SJSA1 (cell line): ENCODE measurements around the gene CSRNP3. TPM values are rescaled to one million over a fixed set of nuclear protein-coding genes. Genes with fewer than 3 reads are reported as not detected.

Experiments used
- DNase-seq, 2 experiments: peaks; one replicate each; pipeline ENCODE4 v3.0.0-alpha.2; 2015 to 2020; ENCODE audit warnings: low spot score in 2 of 2, low read depth in 1 of 2
- H3K27ac ChIP-seq: fragments of 250-450 bp; sonication (Bioruptor Pico); 2 replicates; pipeline ENCODE4 v1.5.1; 2020; ENCODE audit warnings: mild to moderate bottlenecking, moderate library complexity
- H3K27me3 ChIP-seq: fragments of 250-450 bp; sonication (Bioruptor Pico); replicated peaks from 2 replicates; pipeline ENCODE4 v1.5.1; 2020; ENCODE audit warnings: mild to moderate bottlenecking, moderate library complexity
- H3K36me3 ChIP-seq: fragments of 250-450 bp; sonication (Bioruptor Pico); 2 replicates; pipeline ENCODE4 v1.5.1; 2020; ENCODE audit warnings: mild to moderate bottlenecking
- H3K4me1 ChIP-seq: fragments of 250-450 bp; sonication (Bioruptor Pico); replicated peaks from 2 replicates; pipeline ENCODE4 v1.6.1; 2021; ENCODE audit warnings: mild to moderate bottlenecking
- H3K4me3 ChIP-seq: fragments of 250-450 bp; sonication (Bioruptor Pico); 2 replicates; pipeline ENCODE4 v1.5.1; 2020; ENCODE audit warnings: mild to moderate bottlenecking
- H3K9me3 ChIP-seq: fragments of 250-450 bp; sonication (Bioruptor Pico); replicated peaks from 2 replicates; pipeline ENCODE4 v1.5.1; 2020; ENCODE audit warnings: mild to moderate bottlenecking
- total RNA-seq: library from RNA; depleted of rRNA; stranded (reverse); fragments of >200 nt; shearing (Covaris generic); gene quantifications from 2 replicates; pipeline ENCODE4 v1.2.3, GENCODE V29; 2014

CSRNP3 gene
- total RNA-seq, 1 experiment from 2014 or later, result not detected

GRCh38 chr2:165450156-165450555 lies 19.3 kb upstream of the CSRNP3 start:
- no peaks in the 10 kb centered on the region for H3K4me1 ChIP-seq
- no peaks in the 10 kb centered on the region for H3K9me3 ChIP-seq
- H3K27ac ChIP-seq, result no peak overlapping the region
- H3K27me3 ChIP-seq, result no peaks in the 10 kb centered on the region
- DNase-seq, result no peak
- H3K4me3 ChIP-seq, result no peak overlapping the region
- H3K36me3 ChIP-seq, result no peaks in the 10 kb centered on the region

GRCh38 chr2:165452327-165452726 lies 17.2 kb upstream of the CSRNP3 start:
- no peaks in the 10 kb centered on the region for H3K27me3 ChIP-seq
- H3K9me3 ChIP-seq, result no peaks in the 10 kb centered on the region
- no peak overlapping the region for H3K4me3 ChIP-seq
- no peaks in the 10 kb centered on the region for H3K36me3 ChIP-seq
- no peaks in the 10 kb centered on the region for H3K4me1 ChIP-seq
- DNase-seq, result no peak
- no peak overlapping the region for H3K27ac ChIP-seq

- Histone ChIP-seq H3K36me3 (no peaks in the 10 kb centered on the region), H3K9me3 (no peaks in the 10 kb centered on the region), H3K27ac (no peak overlapping the region), H3K4me3 (no peak overlapping the region), H3K4me1 (no peaks in the 10 kb centered on the region), H3K27me3 (no peaks in the 10 kb centered on the region)
- no peak for DNase-seq
Measured at GRCh38 chr2:165453561-165454094, 15.9 kb upstream of the CSRNP3 start.

GRCh38 chr2:165454905-165455304 lies 14.6 kb upstream of the CSRNP3 start:
- Histone ChIP-seq H3K27me3 (no peaks in the 10 kb centered on the region), H3K4me3 (no peak overlapping the region), H3K9me3 (no peaks in the 10 kb centered on the region), H3K36me3 (no peaks in the 10 kb centered on the region), H3K4me1 (no peaks in the 10 kb centered on the region), H3K27ac (no peak overlapping the region)
- DNase-seq, result no peak

GRCh38 chr2:165456027-165456426 lies 13.5 kb upstream of the CSRNP3 start:
- H3K27ac ChIP-seq, result no peak overlapping the region
- H3K27me3 ChIP-seq, result no peaks in the 10 kb centered on the region
- H3K9me3 ChIP-seq, result no peaks in the 10 kb centered on the region
- no peak overlapping the region for H3K4me3 ChIP-seq
- H3K36me3 ChIP-seq, result no peaks in the 10 kb centered on the region
- no peaks in the 10 kb centered on the region for H3K4me1 ChIP-seq
- DNase-seq, result no peak

GRCh38 chr2:165462443-165462842 lies 7.1 kb upstream of the CSRNP3 start:
- Histone ChIP-seq H3K36me3 (no peaks in the 10 kb centered on the region), H3K9me3 (no peaks in the 10 kb centered on the region), H3K4me3 (no peak overlapping the region), H3K27ac (no peak overlapping the region), H3K4me1 (no peaks in the 10 kb centered on the region), H3K27me3 (no peaks in the 10 kb centered on the region)
- DNase-seq, result no peak

GRCh38 chr2:165466386-165466785 lies 3.1 kb upstream of the CSRNP3 start:
- no peaks in the 10 kb centered on the region for H3K4me1 ChIP-seq
- no peaks in the 10 kb centered on the region for H3K9me3 ChIP-seq
- DNase-seq, result no peak
- no peaks in the 10 kb centered on the region for H3K36me3 ChIP-seq
- H3K4me3 ChIP-seq, result no peak overlapping the region
- H3K27ac ChIP-seq, result no peak overlapping the region
- H3K27me3 ChIP-seq, result no peaks in the 10 kb centered on the region; the same call in 1 of the 2 replicates

- no peak overlapping the region for H3K27ac ChIP-seq
- no peaks in the 10 kb centered on the region for H3K9me3 ChIP-seq
- H3K4me1 ChIP-seq, result no peaks in the 10 kb centered on the region
- H3K36me3 ChIP-seq, result no peaks in the 10 kb centered on the region
- H3K4me3 ChIP-seq, result no peak overlapping the region
- H3K27me3 ChIP-seq, result no peaks in the 10 kb centered on the region; the same call in 1 of the 2 replicates
- DNase-seq, result no peak
Measured at GRCh38 chr2:165467921-165468320, 1.6 kb upstream of the CSRNP3 start.

- no peaks in the 10 kb centered on the region; the same call in 1 of the 2 replicates for H3K27me3 ChIP-seq
- H3K36me3 ChIP-seq, result no peaks in the 10 kb centered on the region
- no peak overlapping the region for H3K4me3 ChIP-seq
- H3K9me3 ChIP-seq, result no peaks in the 10 kb centered on the region
- H3K4me1 ChIP-seq, result no peaks in the 10 kb centered on the region
- no peak for DNase-seq
- no peak overlapping the region for H3K27ac ChIP-seq
Measured at GRCh38 chr2:165470361-165470760, 863 bp downstream of the CSRNP3 start.

- Histone ChIP-seq H3K4me1 (no peaks in the 10 kb centered on the region), H3K27me3 (no peaks in the 10 kb centered on the region; the same call in 1 of the 2 replicates), H3K9me3 (no peaks in the 10 kb centered on the region), H3K27ac (no peak overlapping the region), H3K36me3 (no peaks in the 10 kb centered on the region), H3K4me3 (no peak overlapping the region)
- no peak for DNase-seq
Measured at GRCh38 chr2:165471349-165471950, 2.0 kb downstream of the CSRNP3 start.

- Histone ChIP-seq H3K36me3 (no peaks in the 10 kb centered on the region), H3K27me3 (no peaks in the 10 kb centered on the region; the same call in 1 of the 2 replicates), H3K4me1 (no peaks in the 10 kb centered on the region), H3K27ac (no peak overlapping the region), H3K4me3 (no peak overlapping the region), H3K9me3 (no peaks in the 10 kb centered on the region)
- no peak for DNase-seq
Measured at GRCh38 chr2:165472922-165473321, 3.4 kb downstream of the CSRNP3 start.

- Histone ChIP-seq H3K36me3 (no peaks in the 10 kb centered on the region), H3K27me3 (no peaks in the 10 kb centered on the region; the same call in 1 of the 2 replicates), H3K4me1 (no peaks in the 10 kb centered on the region), H3K27ac (no peak overlapping the region), H3K4me3 (no peak overlapping the region), H3K9me3 (no peaks in the 10 kb centered on the region)
- no peak for DNase-seq
Measured at GRCh38 chr2:165474619-165475276, 5.2 kb downstream of the CSRNP3 start.

GRCh38 chr2:165475277-165476004 lies 5.9 kb downstream of the CSRNP3 start:
- Histone ChIP-seq H3K4me3 (no peak overlapping the region), H3K4me1 (no peaks in the 10 kb centered on the region), H3K9me3 (no peaks in the 10 kb centered on the region), H3K27ac (no peak overlapping the region), H3K36me3 (no peaks in the 10 kb centered on the region), H3K27me3 (no peaks in the 10 kb centered on the region; the same call in 1 of the 2 replicates)
- no peak for DNase-seq

GRCh38 chr2:165479856-165480255 lies 10.4 kb downstream of the CSRNP3 start:
- DNase-seq, result no peak
- Histone ChIP-seq H3K4me1 (no peaks in the 10 kb centered on the region), H3K9me3 (no peaks in the 10 kb centered on the region), H3K27me3 (no peaks in the 10 kb centered on the region), H3K4me3 (no peak overlapping the region), H3K27ac (no peak overlapping the region), H3K36me3 (no peaks in the 10 kb centered on the region)
